HG03066 (cell line): ENCODE results near the gene F5.

Experiments
- ATAC-seq: cut with Tn5 transposase; IDR thresholded peaks from one replicate; pipeline ENCODE4 v1.9.1; 2021; ENCODE audit warnings: low read depth; ENCODE audit not compliant: unreplicated experiment

F5 gene

GRCh38 chr1:169588785-169589485, 2.7 kb upstream of the F5 start:
- ATAC-seq, result no peak

GRCh38 chr1:169588112-169588511, 1.8 kb upstream of the F5 start:
- no peak for ATAC-seq

- ATAC-seq, result no peak
These were observed 250 bp downstream of the F5 start for GRCh38 chr1:169586067-169586394.

- no peak for ATAC-seq
These were observed 1.1 kb downstream of the F5 start for GRCh38 chr1:169585181-169585580.

GRCh38 chr1:169584483-169585144, 1.7 kb downstream of the F5 start:
- ATAC-seq, result no peak

GRCh38 chr1:169577981-169578738, 8.1 kb downstream of the F5 start:
- ATAC-seq, result no peak

- ATAC-seq, result no peak
These were observed 9.3 kb downstream of the F5 start for GRCh38 chr1:169576935-169577331.

GRCh38 chr1:169576241-169576934, 9.9 kb downstream of the F5 start:
- ATAC-seq, result no peak

- ATAC-seq, result no peak
These were observed 11.9 kb downstream of the F5 start for GRCh38 chr1:169574336-169574735.

- ATAC-seq, result no peak
These were observed 14.1 kb downstream of the F5 start for GRCh38 chr1:169572187-169572586.

- ATAC-seq, result no peak
These were observed 14.8 kb downstream of the F5 start for GRCh38 chr1:169571450-169571849.

GRCh38 chr1:169570172-169570574, 16.1 kb downstream of the F5 start:
- ATAC-seq, result no peak

- no peak for ATAC-seq
These were observed 17.8 kb downstream of the F5 start for GRCh38 chr1:169568497-169568896.

- ATAC-seq, result no peak
These were observed 20.7 kb downstream of the F5 start for GRCh38 chr1:169565335-169566271.

GRCh38 chr1:169563650-169564049, 22.6 kb downstream of the F5 start:
- ATAC-seq, result no peak

GRCh38 chr1:169563019-169563615, 23.2 kb downstream of the F5 start:
- no peak for ATAC-seq

- ATAC-seq, result no peak
These were observed 24.6 kb downstream of the F5 start for GRCh38 chr1:169561692-169562091.

GRCh38 chr1:169557131-169557530, 29.1 kb downstream of the F5 start:
- no peak for ATAC-seq

- no peak for ATAC-seq
These were observed 36.0 kb downstream of the F5 start for GRCh38 chr1:169550294-169550693.

GRCh38 chr1:169548282-169548681, 38.0 kb downstream of the F5 start:
- ATAC-seq, result no peak
